SW480 (cell line): ENCODE data around the gene ZPLD1.
A peak's percentile ranks its signal among the peaks of the same experiment; 100 is the strongest.

Experiments
- DNase-seq: peaks from one replicate; pipeline ENCODE4 v3.0.0-alpha.2; 2016; ENCODE audit warnings: low spot score

Gene ZPLD1

DNA sequence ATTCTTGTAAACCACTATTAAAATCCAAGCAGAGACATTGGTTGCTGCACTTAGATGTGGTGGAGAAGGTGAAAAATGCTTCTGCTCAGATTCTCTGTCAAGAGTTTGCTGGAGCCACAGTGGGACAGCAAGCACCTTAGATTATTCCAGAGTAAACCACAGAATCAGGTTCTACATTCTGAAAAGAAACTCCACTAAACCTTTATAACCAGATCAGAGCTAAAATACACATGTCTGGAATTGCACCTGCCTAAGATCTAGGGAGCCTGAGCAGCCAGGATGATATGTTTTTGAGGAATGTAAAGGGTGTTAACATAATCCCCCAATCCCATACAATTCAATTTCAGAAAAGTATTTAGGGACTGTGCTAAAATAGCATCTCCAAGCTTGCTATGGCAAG is at the start of gene ZPLD1:
Gene ZPLD1, plus strand, starts transcription at position 301 of the 400 bp plus-strand sequence. CDS start 3,473 bp downstream, outside the sequence.
- no peak for DNase-seq

DNA sequence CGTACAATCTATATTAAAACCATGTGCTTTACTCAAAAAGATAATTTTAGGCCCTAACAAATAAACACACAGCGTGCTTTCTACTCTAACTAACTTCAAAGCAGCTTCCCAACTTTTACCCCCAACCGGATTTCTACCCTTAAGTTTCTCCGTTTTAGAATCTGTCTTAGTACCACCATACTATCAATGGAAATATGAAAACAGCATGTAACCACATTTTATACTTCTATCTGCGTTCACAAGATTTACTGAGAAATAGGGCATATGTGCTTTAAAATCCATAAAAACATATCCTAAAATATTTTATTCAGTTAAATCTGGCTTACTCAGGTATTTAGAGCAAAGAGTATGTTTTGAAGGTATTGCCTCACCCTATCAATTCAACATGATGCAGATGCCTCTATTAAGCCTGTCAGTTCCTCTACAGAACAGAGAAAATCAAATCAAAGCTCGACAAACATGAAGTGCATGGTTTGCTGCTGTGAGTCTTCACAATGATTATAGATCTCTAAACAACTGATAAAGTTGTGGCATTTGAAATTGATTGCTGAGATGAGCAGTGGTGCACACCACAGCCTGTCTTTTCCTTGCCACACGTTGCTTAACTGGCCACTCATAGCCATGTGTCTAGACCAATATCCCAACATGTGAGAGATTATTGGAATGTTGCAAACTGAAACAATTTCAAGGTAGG is 44.5 kb upstream of the ZPLD1 start:
- no peak for DNase-seq

DNA sequence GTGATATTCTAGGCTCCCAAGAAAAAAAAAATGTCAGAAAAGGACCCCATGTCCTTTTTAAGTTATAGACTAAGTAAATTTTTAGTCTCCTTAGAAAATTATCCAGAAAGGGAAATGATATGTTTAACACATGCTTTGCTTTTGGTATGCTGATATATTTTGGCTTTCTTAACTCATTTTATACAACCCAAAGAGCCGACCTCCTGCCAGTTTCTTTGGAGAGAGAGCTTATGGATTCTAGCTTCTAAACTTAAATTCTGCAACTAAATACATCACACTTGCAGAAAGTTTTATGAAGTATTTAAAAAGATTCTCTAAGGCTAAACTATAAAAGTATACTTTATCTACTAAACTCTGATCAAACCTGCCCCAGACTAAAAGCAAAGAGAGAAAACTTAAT is 43.9 kb upstream of the ZPLD1 start:
- DNase-seq = no peak

DNA sequence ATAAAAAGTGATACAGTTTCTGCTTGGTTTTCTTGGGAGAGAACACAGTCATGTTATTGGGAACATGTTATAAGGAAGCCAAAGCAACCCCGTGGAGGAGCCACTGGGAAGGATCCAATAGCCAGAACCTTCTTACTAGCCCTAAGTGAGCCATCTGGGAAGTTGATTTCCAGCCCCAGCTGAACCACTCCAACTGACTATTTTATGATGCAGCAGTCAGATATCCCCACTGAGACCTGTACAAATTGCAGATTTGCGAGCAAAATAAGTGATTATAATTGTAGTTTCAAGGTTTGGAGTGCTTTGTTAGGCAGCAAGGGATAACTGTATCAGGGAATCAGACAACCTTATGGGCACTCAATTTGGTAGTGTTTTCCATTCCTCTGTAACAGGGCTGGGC is 43.3 kb upstream of the ZPLD1 start:
- no peak for DNase-seq

DNA sequence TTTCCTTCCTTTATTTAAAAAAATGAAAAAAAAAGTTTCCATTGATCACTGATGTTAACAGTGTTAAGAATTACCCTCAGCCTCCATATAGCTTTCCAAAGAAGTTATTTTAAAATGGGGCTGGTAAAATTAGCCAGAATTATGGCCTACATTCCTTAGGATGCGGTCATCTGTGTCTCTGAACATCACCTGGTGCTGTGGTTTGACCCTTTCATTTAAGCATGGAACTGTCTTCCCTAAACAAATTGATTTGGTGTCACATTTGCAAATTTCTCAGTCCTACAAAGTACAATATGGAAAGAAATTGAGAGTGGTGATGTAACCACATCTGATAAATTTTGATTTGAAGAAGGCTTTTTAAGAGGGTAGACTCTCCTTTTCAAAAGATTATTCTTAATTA is 40.3 kb upstream of the ZPLD1 start:
- DNase-seq = no peak

DNA sequence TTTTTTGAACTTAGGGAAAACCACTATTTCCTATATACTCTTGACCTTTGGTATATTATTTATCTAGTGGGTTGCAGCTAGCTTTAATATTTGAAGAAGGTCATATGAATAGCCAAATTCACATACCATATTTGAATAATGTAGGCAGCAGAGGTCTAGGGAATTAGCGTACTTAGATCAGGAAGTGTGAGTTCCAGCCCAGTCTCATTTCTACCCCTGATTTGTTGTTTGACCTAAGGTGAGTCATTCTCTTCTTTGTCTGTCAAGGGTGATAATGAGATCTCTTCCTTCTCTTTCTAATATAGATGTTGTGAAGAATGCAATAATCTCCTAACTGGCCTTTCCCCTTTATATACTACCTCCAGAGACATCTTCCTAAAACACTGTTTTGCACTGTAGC is 36.6 kb upstream of the ZPLD1 start:
- DNase-seq = no peak

DNA sequence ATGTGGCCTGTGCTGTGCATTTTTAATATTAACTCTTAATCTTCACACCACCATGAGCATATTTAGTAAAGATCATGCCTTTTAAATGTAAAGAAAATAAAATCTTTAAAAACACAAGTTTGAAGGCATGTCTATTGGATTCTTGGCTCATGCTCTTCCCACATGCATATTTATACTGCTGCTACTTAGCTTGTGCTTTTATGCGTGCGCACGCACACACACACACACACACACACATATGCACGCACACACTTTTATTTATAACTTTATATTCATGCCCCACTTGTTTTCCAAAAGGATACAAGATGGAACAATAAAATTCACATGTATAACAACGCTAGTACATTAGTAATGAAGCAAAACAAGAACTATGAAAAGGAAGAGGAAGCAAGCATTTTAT is 36.1 kb upstream of the ZPLD1 start:
- no peak for DNase-seq

DNA sequence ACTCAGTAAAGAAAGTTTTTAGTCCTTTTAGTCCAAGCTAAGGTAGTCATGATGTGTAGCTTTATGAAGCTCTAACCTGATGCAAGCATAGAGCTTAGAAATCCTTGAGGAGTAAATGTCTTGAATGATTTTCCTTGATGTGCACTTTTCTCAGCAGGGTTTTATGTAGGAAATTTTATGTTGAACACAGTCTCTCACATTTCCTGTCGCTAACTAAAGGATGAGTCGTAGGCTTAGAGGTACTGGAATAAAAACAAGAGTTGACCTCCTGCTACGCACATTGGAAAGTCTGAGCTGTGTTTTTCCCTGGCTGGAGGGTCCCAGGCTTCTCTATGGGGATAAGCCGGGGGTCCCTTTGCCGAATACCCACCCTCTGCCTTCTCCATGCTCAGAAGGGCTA is 34.7 kb upstream of the ZPLD1 start:
- no peak for DNase-seq

DNA sequence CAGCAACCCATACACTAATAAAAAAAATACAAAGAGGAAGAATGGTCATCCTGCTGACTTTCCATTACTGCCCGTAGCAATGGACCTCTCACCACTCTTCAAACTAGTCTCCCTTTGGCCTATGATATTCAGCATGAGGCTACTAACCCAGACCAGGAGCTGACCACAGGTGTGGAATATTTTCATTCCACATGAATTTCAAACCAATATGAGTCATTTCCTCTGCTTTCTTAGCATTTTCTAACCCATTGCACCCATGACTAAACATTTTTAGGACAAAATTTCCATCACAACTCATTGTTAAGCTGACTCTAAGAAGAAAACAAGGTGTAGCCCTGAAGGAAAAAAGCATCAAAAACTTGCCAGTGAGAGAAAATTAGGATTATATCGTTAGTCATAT is 34.0 kb upstream of the ZPLD1 start:
- peak; percentile 8 for DNase-seq

DNA sequence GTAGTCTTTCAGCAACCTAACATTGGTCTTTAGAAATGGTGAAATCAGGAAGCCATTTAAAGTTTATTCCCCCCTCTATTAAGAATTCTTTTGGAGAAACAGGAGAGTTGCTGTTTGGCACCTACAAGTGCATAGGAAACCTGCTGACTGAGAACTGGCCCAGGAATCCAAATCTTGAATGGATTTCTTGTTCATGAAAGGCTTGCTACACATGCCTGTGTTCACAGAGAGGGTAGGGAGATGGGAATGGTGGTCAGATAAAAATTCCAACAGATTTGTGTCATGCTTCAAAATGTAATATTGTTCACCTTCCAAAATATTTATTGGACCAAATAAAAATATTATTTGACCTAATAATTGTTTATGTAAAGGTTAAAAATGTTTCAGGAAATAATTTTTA is 24.2 kb upstream of the ZPLD1 start:
- DNase-seq = no peak

DNA sequence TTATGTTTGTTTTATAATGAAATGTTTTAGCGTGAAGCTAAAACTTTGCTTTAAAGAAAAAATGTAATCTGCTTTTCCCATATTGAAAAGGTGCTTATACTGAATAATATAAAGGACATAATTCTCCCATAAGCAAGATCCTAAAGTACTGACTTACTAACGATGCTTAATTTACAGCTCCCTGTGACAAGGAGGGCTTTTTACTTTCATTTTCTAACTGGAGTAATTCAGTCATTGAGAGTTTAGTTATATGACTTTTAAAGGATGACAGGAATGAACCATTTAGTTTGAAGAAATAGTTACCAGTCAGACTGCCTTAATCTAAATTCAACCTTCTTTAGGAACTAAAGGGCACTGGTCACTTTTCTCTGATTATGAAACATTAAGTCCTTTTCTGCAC is 19.3 kb upstream of the ZPLD1 start:
- DNase-seq = no peak

DNA sequence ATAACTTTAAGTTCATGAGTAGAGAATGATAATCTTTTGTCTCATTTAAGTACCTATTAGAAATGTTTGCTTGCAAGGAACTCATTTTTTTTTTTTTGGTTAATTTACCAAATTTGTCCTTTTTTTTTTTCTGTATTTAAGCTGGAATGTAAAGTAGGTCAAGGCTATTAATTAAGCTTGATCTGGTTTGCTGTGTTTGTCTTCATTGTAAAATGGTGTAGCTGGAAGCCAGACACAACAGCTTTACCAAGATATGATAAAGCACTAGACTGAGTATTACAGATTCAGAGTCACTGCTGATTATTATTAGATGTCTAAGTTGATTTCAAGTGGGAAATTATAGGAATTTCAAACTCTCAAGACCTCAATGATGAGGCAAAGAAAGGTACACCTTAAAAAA is 15.0 kb upstream of the ZPLD1 start:
- DNase-seq = no peak

DNA sequence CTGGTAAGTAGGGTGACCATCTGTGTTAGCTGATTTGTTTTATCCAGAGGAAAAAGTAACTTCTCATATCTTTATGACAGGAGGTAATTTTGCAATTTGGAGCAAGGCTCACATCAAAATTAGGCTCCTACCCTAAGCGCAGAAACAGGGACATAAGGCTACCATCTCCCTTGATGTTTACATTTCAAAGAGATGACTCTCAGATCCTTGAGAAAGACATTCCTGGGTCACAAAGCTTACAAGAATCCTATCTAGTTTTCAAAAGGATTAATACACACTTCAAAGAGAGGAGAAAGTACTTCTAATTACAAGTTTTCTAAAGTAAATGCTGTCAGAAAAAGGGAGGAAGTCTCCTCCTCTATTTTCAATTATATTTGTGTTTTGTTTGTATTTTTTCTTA is 7.0 kb downstream of the ZPLD1 start:
- no peak for DNase-seq

DNA sequence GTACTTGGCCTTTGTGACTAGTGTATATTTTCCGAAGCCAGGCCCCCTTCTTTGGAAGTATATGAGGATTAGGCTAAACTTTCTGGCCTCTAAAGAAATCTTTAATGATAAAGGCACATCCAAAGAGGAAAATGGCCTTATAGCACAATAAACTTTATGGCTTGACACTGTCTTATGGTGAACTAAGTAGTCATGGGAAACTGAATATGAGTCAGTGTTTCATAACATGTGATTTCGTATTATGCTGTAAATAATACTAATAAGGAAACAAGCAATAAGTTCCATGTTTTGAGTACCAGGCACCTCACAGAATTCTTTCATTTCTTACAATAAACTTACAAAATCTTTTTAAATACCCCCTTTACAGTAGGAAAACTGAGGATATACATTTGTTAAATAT is 8.2 kb downstream of the ZPLD1 start:
- DNase-seq = no peak

DNA sequence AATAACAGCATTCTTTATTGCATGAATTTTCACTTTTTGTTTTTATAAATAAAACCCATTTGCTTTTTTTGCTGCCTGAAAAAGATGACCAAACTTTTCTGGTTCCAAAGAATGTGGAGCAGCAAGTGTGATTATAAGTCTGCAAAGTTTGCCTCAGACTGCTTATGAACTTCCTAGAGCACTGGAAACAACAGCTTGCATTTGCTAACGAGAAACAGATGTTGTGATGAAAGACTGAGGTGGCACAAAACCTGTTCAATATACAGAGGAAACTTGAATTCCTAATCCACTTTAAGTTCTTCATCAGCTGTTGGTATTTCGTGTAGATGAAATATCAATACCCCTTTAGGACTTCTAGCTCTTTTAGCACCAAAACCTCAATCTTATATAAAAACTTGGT is 9.3 kb downstream of the ZPLD1 start:
- no peak for DNase-seq

DNA sequence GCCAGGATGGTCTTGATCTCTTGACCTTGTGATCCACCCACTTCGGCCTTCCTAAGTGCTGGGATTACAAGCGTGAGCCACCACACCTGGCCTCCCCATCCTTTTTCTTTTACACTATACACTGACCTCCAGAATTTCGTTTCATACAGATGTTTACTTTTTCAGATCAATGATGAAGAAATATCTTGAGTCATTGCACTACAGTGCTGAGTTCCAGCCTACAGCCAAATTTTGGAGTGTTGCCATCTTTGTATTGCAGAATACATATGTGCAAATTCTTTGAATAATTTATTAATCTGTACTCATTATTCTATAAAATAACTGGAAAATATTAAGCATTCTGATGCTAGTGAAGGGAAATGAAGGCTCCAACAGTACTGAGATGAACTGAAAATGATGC is 12.5 kb downstream of the ZPLD1 start:
- DNase-seq = no peak

DNA sequence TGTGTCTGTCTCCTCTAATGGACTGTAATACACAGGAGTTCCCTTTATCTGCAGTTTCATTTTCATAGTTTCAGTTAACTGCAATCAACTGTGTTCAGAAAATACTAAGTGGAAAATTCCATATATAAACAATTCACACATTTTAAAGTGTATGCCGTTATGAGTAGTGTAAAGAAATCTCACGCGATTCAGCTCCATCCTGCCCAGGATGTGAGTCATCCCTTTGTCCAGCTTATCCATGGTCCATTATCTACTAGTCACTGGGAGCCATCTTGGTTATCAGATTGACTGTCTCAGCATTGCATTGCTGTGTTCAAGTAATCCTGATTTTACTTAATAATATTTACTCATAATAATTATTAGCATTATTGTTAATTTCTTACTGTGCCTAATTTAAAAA is 14.5 kb downstream of the ZPLD1 start:
- no peak for DNase-seq

DNA sequence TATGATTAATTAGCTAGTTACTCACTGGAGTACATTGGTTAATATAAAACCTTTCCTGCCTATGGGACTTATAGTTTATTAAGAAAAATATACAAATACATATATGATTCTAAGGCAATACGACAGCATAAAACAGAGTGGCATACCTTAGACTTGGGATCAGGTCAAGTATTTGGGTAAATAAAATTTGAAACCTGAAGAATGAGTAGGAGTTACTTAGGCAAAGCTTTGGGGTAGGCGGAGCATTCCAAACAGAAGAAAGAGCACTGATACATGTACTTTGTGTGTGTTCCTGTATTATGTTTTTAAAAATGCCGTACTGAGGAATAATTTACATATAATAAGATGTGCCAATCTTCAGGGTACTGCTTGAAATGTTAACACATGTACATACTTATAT is 15.1 kb downstream of the ZPLD1 start:
- no peak for DNase-seq

DNA sequence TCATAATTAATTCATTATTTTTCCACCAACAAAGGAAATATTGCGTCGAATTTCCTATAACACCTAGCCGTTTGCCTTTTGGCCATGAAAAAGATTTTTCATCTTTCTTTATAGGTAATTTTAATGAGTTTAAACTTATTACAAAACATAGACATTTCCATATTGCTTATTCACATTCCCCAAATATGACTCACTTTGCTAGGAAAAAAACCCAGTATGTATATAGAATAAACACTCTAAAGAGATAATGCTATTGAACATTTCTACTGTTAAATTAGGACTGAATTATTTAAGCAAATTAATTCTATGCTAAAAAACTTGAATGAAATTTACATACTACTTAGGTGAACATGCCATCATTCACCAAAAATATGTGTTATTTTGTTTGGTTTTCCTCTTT is 16.2 kb downstream of the ZPLD1 start:
- DNase-seq = no peak

DNA sequence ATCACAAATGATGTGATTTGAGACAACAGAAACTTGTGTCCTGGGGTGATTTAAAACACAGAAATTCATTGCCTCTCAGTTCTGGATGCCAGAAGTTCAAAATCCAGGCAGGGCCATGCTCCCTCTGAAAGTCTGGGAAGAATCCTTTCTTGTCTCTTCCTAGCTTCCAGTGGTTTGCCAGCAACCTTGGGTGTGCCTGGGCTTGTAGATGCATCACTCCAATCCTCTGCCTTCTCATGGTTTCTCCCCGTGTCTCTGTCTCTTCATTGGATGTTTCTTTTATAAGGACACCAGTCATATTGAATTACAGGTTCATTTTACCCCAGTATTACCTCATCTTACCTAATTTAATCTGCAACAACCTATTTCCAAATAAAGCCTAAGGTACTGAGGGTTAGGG is 16.7 kb downstream of the ZPLD1 start:
- no peak for DNase-seq

DNA sequence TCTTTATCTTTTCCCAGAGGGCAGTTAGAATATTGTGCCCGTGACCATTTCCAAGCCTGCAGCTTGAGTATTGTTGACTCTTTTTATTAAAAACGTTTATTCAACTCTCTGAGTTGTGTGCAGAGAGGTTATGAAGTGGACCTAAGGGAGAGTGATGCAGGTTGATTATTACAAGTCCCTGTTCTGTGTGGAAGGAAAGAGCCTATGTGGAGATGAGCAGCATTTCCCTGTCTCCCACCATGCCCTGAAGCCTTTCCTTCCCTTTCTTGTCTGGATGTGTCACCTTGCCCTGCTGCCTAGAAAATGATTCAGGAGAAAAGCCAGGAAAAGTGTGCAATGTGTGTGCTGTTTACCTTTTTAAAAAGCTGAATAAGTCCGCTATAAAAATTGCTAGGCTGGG is 19.4 kb downstream of the ZPLD1 start:
- no peak for DNase-seq

DNA sequence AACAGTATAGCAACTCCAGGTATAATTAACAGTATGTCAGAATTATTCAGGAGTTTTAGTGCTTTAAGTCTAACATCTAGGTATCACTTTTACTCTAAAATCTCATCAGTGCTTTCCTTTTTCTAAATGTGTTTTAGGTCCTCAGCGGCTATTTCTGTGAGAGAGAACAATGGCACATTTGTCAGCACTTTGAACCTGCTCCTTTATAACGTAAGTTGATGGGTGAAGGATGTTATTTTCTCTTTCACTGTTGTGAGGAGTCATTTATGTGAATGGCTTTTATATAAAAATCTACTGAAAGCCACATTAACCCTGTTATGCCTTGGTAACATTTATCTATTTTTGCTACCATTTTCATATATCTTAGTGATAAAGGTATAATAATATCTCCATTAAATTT is 22.8 kb downstream of the ZPLD1 start:
- no peak for DNase-seq

DNA sequence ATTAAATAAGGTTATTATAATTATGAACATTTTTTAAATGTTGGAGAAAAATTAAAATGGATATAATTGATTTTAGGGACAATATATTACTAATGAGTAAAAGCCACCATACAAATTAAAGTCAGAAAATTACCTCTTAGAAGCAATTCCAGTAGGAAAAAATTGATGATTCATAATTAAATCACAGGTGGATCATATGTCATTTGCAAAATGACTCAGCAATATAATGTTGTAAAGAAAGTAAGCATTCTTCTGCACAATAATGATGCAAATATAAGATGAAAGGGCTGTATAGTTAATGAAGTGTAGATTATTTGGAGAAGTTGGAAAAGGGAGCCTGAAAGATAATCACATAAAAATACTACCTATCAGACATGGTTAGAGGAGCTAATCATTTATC is 25.8 kb downstream of the ZPLD1 start:
- DNase-seq = no peak

DNA sequence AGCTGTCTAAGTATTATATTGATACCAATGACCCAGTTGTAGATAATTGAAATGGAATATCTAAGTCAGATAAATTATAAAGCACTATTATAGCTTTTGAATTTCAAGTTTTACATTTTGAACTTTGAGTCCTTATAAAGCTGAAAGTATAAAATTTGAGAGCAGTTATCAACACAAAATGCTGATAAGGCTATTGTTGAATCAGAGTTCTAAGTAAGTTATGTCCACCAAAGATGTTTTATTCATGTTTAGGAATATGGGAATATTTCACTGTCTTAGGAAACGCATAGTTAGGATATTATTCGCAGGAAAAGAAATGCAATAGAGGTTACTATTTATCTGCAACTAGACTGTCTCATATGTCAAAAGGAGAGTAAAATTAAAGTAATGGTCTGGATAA is 29.4 kb downstream of the ZPLD1 start:
- no peak for DNase-seq

DNA sequence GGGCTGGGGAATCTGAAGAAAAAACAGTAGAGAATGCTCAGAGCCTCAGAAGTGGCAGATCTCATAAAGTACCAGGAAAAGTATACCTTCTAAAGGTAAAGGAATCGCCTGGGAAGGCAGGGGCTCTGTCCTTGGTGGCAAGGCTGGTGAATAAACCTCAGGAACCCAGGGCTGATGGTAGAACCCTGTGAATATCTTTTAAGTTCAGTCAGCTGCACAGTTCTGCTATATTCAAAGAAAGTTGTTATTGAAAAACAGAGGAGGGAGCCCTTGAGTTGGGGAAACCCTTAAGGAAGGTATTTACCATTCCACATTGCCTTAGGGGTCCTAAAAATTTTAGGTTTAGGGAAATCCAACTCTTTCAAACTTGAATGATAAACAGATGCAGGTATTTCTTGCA is 31.2 kb downstream of the ZPLD1 start:
- no peak for DNase-seq
